Endothelial cell of hepatic sinusoid (primary cell): ENCODE results near the gene RRAGA.
"Not testable (repeated sequence)": the region's sequence is repeated elsewhere in the genome, so short reads cannot be mapped to it uniquely, and the experiment has no call there.

Experiments used
- in situ Hi-C: cut with HindIII; loops from 2 replicates; pipeline ENCODE4 v1.10.0; 2017; ENCODE audit warnings: low sequenced_read_pairs

RRAGA gene

DNA sequence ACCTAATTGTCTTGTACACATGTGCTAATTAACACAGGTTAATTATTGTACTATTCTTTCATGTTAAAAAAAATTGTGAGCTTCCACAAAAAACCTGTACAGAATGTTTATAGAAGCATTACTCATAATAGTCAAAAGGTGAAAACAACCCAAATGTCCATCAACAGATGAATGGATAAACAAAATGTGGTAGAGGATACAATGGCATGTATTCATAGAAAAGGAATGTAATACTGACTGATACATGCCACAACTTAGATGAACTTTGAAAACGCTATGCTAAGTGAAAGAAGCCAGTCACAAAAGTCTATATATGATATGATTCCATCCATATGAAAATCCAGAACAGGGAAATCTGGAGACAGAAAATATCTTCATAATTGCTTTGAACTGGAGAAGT is 25.6 kb downstream of the RRAGA start:
- in situ Hi-C loops, result no loop called here

DNA sequence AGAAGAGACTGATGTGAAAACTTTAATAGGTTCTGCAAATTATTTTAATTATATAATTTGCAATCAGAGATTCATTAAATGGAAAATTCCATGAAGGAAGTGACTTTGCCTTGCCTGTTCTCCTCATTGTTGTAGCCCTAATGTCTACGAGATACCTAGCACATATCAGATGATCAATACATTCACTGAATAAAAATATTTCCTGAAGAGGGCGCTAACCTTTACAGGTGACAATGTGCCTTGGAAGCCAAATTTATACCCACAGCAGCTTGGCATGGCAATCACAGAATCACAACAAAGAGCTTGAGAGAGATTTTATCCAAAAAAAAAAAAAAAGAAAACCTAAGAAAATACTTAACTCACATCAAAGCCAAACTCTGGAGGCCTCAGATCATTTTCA is 36.1 kb downstream of the RRAGA start:
- in situ Hi-C loops, result no loop called here

DNA sequence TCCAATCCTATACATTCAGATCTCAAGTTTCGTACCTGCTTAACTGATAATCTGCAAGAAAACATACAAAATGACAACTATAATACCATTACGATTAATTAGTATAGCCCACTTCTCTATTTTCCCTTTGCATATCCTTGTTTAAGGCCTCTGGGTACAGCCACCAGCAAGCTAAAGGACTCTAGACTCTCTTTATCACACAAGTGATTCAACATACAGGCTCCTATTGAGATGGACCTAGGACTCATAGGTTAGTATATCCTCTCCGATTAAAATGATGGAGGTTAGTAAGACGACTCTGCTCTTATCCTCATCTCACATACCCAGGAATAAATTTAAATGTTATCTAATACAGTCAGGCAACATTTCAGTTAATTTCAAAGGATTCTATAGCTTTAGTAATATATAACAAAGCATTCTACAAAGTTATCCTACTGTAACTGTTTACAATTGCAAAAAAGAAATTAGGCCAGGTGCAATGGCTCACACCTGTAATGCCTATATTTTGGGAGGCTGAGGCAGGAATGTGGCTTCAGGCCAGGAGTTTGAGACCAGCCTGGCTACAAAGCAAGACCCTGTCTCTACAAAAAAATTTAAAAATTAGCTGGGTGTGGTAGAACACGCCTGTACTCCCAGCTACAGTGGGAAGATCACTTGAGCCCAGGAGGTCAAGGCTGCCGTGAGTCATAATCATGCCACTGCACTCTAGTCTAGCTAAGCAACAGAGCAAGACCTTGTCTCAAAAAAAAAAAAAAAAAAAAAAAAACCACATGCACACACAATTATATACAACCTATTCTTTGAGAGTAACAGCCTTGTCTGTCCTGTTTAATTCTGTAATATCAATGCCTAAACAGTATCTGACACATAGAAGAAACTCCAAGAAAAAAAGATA is 38.1 kb downstream of the RRAGA start:
- in situ Hi-C loops, result no loop called here

DNA sequence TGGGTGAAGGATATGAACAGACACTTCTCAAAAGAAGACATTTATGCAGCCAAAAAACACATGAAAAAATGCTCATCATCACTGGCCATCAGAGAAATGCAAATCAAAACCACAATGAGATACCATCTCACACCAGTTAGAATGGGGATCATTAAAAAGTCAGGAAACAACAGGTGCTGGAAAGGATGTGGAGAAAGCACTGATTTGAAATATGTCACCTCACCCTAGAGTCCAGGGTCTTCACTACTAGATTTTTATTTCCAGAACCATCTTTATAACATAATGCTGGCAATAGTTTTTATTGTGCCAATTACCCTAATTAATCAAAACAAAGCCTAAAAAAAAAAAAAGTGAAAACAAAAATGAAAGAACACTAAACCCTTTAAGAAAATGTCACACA is 48.2 kb downstream of the RRAGA start:
- in situ Hi-C loops, result not testable (repeated sequence)
